CD8-positive, alpha-beta memory T cell (primary cell): ENCODE data around the gene BCORL1. TPM values are rescaled to one million over a fixed set of nuclear protein-coding genes. Genes with fewer than 3 reads are reported as not detected.
A peak's percentile ranks its signal among the peaks of the same experiment; 100 is the strongest.

Source experiments
- CTCF ChIA-PET: fragments of 350-600 bp; sonication (Branson Sonifier 250); formaldehyde crosslinking; loops from one replicate; lab custom pipeline; 2021; ENCODE audit warnings: antibody characterized with exemption; lab: Charles Lee
- POLR2A ChIA-PET: fragments of 350-600 bp; sonication (Branson Sonifier 250); formaldehyde crosslinking; loops from one replicate; lab custom pipeline; 2021; ENCODE audit warnings: antibody characterized with exemption; lab: Charles Lee
- DNase-seq, 5 donors: peaks; one replicate each; pipeline versions ENCODE4 v3.0.0 to v3.0.0-alpha.2; 2020 to 2022; ENCODE audit warnings: mixed read lengths in 1 of 5
- H3K27ac ChIP-seq: one replicate; pipeline ENCODE4 v1.7.0; 2013; ENCODE audit warnings: low read depth, mild to moderate bottlenecking, low read length, moderate library complexity
- H3K27me3 ChIP-seq: 2 replicates; pipeline ENCODE4 v1.7.0; 2013; ENCODE audit warnings: low read length, mild to moderate bottlenecking; ENCODE audit not compliant: insufficient read depth, poor library complexity, severe bottlenecking
- H3K36me3 ChIP-seq: 2 replicates; pipeline ENCODE4 v1.7.0; 2013; ENCODE audit warnings: mild to moderate bottlenecking, low read length, moderate library complexity; ENCODE audit not compliant: insufficient read depth
- H3K4me1 ChIP-seq: 2 replicates; pipeline ENCODE4 v1.7.0; 2013; ENCODE audit warnings: mild to moderate bottlenecking, low read length, moderate library complexity; ENCODE audit not compliant: insufficient read depth
- H3K4me3 ChIP-seq: 2 replicates; pipeline ENCODE4 v1.7.0; 2013; ENCODE audit warnings: mild to moderate bottlenecking, low read length
- H3K9me3 ChIP-seq: 2 replicates; pipeline ENCODE4 v1.7.0; 2013; ENCODE audit warnings: mild to moderate bottlenecking, low read length
- H3K27ac Mint-ChIP-seq, 8 donors: one replicate each; pipeline ENCODE4 v1.8.0; 2020 to 2021; ENCODE audit warnings: mixed read lengths in 8 of 8, mild to moderate bottlenecking in 6 of 8, inconsistent platforms in 3 of 8, moderate library complexity in 3 of 8
- H3K27me3 Mint-ChIP-seq, 2 donors: one replicate each; pipeline ENCODE4 v1.8.0; 2020 to 2021; ENCODE audit warnings: mixed read lengths in 2 of 2, mild to moderate bottlenecking in 1 of 2, moderate library complexity in 1 of 2
- H3K36me3 Mint-ChIP-seq, 3 donors: one replicate each; pipeline ENCODE4 v1.8.0; 2020 to 2021; ENCODE audit warnings: mixed read lengths in 3 of 3, inconsistent platforms in 1 of 3, mild to moderate bottlenecking in 1 of 3
- H3K4me1 Mint-ChIP-seq, 3 donors: one replicate each; pipeline ENCODE4 v1.8.0; 2020 to 2021; ENCODE audit warnings: mixed read lengths in 3 of 3, inconsistent platforms in 1 of 3, mild to moderate bottlenecking in 1 of 3
- H3K4me3 Mint-ChIP-seq, 7 donors: one replicate each; pipeline ENCODE4 v1.8.0; 2020 to 2021; ENCODE audit warnings: mixed read lengths in 7 of 7, mild to moderate bottlenecking in 6 of 7, moderate library complexity in 4 of 7, inconsistent platforms in 2 of 7
- H3K9me3 Mint-ChIP-seq, 5 donors: one replicate each; pipeline ENCODE4 v1.8.0; 2020 to 2022; ENCODE audit warnings: mixed read lengths in 5 of 5, mild to moderate bottlenecking in 3 of 5, moderate library complexity in 2 of 5, inconsistent platforms in 1 of 5
- polyA plus RNA-seq: library from polyadenylated mRNA; unstranded; fragments of 300-500 nt; fragmentation: Illumina TruSeq; gene quantifications from one replicate; pipeline ENCODE4 v1.2.3, GENCODE V29; 2021
- total RNA-seq, 2 experiments: library from RNA; stranded (reverse); gene quantifications; one replicate each; pipeline ENCODE4 v1.2.3, GENCODE V29; 2021

Gene BCORL1
- total and polyA plus RNA-seq, 3 experiments from 2014 or later: 2.7 to 12.1 (median 10.7) TPM

DNA sequence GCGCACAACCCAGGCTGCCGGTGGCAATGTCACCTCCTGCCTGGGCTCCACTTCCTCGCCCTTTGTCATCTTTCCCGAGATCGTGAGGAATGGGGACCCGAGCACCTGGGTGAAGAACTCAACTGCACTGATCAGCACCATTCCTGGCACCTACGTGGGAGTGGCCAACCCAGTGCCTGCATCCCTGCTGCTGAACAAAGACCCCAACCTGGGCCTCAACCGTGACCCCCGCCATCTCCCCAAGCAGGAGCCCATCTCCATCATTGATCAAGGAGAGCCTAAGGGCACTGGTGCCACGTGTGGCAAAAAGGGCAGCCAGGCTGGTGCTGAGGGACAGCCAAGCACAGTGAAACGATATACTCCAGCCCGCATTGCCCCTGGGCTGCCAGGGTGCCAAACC, 32.3 kb downstream of the BCORL1 start:
- CTCF ChIA-PET: no interaction called here

DNA sequence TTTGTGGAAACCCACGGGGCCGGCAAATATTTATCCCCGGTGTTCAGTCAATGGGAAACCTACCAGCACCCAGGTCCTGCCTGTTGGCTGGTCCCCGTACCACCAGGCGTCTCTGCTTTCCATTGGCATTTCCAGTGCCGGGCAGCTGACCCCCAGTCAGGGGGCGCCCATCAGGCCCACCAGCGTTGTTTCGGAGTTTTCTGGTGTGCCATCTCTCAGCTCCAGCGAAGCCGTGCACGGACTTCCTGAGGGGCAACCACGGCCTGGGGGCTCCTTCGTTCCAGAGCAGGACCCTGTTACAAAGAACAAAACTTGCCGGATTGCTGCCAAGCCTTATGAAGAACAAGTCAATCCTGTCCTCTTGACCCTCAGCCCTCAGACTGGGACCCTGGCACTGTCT, 32.7 kb downstream of the BCORL1 start:
- ChIA-PET POLR2A (interaction anchor here (0.8 kb wide), 1 partner anchor 23 kb away, joined by 3 read pairs; no protein-coding TSS in a partner anchor), CTCF (no interaction called here)
- Mint-ChIP-seq H3K27ac (no peak overlapping the region), H3K36me3 (peaks cover 0 to 60% (median 2%) of the 10 kb centered on the region in 3 donors), H3K4me3 (no peak overlapping the region), H3K4me1 (no peaks in the 10 kb centered on the region), H3K27me3 (peaks cover 0 to 4% of the 10 kb centered on the region in 2 donors), H3K9me3 (no peaks in the 10 kb centered on the region)
- H3K4me3 ChIP-seq: no peak overlapping the region
- H3K27me3 ChIP-seq: no peaks in the 10 kb centered on the region
- H3K9me3 ChIP-seq: no peaks in the 10 kb centered on the region
- H3K27ac ChIP-seq: no peak overlapping the region
- H3K4me1 ChIP-seq: no peaks in the 10 kb centered on the region
- no peaks in the 10 kb centered on the region for H3K36me3 ChIP-seq
- no peak for DNase-seq

More for the DNA sequence above, 32.3 kb downstream of the BCORL1 start:
- H3K36me3 Mint-ChIP-seq: peaks cover 0 to 57% (median 2%) of the 10 kb centered on the region in 3 donors
- Histone ChIP-seq H3K27ac (no peak overlapping the region), H3K27me3 (no peaks in the 10 kb centered on the region), H3K9me3 (no peaks in the 10 kb centered on the region), H3K4me1 (no peaks in the 10 kb centered on the region), H3K4me3 (no peak overlapping the region), H3K36me3 (no peaks in the 10 kb centered on the region)
- DNase-seq: no peak
- no peak overlapping the region for H3K4me3 Mint-ChIP-seq
- H3K9me3 Mint-ChIP-seq: no peaks in the 10 kb centered on the region
- POLR2A ChIA-PET: no interaction called here
- H3K27me3 Mint-ChIP-seq: peaks cover 0 to 4% of the 10 kb centered on the region in 2 donors
- no peak overlapping the region for H3K27ac Mint-ChIP-seq
- H3K4me1 Mint-ChIP-seq: no peaks in the 10 kb centered on the region

DNA sequence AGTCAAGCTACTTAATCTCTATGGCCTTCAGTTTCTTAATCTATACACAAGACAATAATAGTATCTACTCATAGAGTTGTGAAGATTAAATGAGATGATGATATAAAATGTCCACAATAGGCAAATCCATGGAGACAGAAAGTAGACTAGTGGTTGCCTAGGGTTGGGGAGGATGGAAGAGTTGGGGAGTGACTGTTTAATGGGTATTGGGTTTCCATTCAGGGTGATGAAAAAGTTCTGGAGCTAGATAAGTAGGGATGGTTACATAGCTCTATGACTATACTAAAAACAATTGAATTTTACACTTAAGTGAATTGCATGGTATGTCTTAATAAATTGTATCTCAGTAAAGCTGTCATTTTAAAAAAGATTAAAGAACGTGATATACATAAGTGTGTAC, 35.7 kb downstream of the BCORL1 start:
- Histone ChIP-seq H3K9me3 (no peaks in the 10 kb centered on the region), H3K4me1 (no peaks in the 10 kb centered on the region), H3K36me3 (no peaks in the 10 kb centered on the region), H3K27ac (no peak overlapping the region), H3K4me3 (no peak overlapping the region), H3K27me3 (no peaks in the 10 kb centered on the region)
- no peak for DNase-seq
- Mint-ChIP-seq H3K36me3 (peaks cover 0 to 72% (median 3%) of the 10 kb centered on the region in 3 donors), H3K27me3 (peaks cover 0 to 7% of the 10 kb centered on the region in 2 donors), H3K4me1 (no peaks in the 10 kb centered on the region), H3K27ac (peak overlapping the region in 1 of 8 donors; percentile 48), H3K9me3 (no peaks in the 10 kb centered on the region), H3K4me3 (no peak overlapping the region)
- POLR2A ChIA-PET: no interaction called here
- CTCF ChIA-PET: interaction anchor here (1.4 to 4.2 kb wide), 2 partner anchors 10 to 42 kb away, joined by 5 to 13 read pairs; no protein-coding TSS in a partner anchor

DNA sequence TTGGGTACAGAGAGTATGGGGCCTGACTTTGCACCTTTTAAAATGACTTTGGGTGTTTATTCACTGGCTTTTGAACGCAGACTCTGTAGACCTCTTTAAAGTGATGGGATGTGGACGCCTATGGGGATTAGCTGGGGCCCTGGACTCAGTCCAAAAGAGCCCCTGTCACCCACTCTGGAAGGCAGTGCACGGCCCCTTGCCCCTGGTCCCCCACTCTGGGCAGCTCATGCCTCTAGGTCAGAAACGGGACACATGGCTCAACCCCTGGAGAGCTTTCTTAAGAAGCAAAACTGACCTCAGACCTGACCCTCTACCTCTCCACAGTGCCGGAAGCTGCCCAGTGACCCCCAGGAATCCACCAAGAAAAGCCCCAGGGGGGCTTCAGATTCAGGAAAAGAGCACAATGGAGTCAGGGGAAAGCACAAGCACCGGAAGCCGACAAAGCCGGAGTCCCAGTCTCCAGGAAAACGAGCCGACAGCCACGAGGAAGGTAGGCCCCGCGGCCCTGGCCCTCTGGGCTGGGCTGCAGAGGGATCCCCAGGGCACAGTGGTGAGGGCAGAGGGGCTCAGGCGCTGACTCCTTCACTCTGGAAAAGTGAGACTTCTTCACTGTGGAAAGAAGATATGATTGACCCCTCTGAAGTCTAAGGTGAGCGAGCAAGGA, 38.4 kb downstream of the BCORL1 start:
- Mint-ChIP-seq H3K27ac (no peak overlapping the region), H3K9me3 (no peaks in the 10 kb centered on the region), H3K4me1 (peaks cover 10 to 11% (median 11%) of the 10 kb centered on the region in 3 donors)

DNA sequence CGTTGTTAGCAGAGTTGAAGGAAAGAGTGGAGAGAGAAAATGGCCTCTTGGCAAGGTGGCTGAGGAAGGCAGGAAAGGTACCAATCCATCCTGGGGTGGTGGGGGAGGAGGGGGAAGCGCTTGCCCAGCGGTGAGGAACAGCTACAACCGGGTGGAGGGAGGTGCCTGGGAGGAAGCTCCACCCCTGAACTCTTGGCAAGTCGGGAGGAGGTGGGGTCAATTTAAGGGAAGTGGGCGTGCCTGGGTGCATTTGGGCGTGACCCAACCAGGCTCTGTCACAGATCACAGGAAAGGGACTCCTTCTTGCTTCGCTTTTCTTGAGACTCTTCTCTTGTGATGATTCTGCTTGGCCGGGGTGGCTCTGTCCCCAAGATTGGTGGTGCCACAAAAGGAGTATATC, 41.7 kb downstream of the BCORL1 start:
- Histone ChIP-seq H3K36me3 (peaks cover 7% of the 10 kb centered on the region), H3K27ac (peak overlapping the region; percentile 9), H3K4me1 (peaks cover 7% of the 10 kb centered on the region), H3K9me3 (no peaks in the 10 kb centered on the region), H3K4me3 (no peak overlapping the region), H3K27me3 (no peaks in the 10 kb centered on the region)
- peak overlapping the region; percentile 54 to 89 (median 78) for H3K27ac Mint-ChIP-seq
- no peaks in the 10 kb centered on the region for H3K9me3 Mint-ChIP-seq
- ChIA-PET POLR2A (interaction anchor here (1.1 kb wide), 1 partner anchor 41 kb away, joined by 11 read pairs; the partner anchor contains the start of gene BCORL1), CTCF (interaction anchor here (1.1 to 10.0 kb wide), 4 partner anchors 37 to 96 kb away, joined by 3 to 115 read pairs (median 5); no protein-coding TSS in a partner anchor)
- peak; percentile 69 to 88 (median 78) for DNase-seq
- peaks cover 13 to 14% (median 13%) of the 10 kb centered on the region in 3 donors for H3K4me1 Mint-ChIP-seq
- peak overlapping the region in 6 of 7 donors; percentile 25 to 75 (median 58) for H3K4me3 Mint-ChIP-seq
- peaks cover 0 to 7% of the 10 kb centered on the region in 2 donors for H3K27me3 Mint-ChIP-seq
- H3K36me3 Mint-ChIP-seq: peaks cover 1 to 64% (median 3%) of the 10 kb centered on the region in 3 donors

More for the DNA sequence above, 38.4 kb downstream of the BCORL1 start:
- CTCF ChIA-PET: interaction anchor here (4.2 kb wide), 1 partner anchor 8 kb away, joined by 13 read pairs; no protein-coding TSS in a partner anchor
- Histone ChIP-seq H3K9me3 (no peaks in the 10 kb centered on the region), H3K36me3 (peaks cover 1% of the 10 kb centered on the region), H3K4me3 (no peak overlapping the region), H3K4me1 (peaks cover 7% of the 10 kb centered on the region), H3K27ac (no peak overlapping the region), H3K27me3 (no peaks in the 10 kb centered on the region)
- DNase-seq: no peak
- peaks cover 0 to 64% (median 1%) of the 10 kb centered on the region in 3 donors for H3K36me3 Mint-ChIP-seq
- POLR2A ChIA-PET: no interaction called here
- H3K27me3 Mint-ChIP-seq: peaks cover 0 to 10% of the 10 kb centered on the region in 2 donors
- no peak overlapping the region for H3K4me3 Mint-ChIP-seq

DNA sequence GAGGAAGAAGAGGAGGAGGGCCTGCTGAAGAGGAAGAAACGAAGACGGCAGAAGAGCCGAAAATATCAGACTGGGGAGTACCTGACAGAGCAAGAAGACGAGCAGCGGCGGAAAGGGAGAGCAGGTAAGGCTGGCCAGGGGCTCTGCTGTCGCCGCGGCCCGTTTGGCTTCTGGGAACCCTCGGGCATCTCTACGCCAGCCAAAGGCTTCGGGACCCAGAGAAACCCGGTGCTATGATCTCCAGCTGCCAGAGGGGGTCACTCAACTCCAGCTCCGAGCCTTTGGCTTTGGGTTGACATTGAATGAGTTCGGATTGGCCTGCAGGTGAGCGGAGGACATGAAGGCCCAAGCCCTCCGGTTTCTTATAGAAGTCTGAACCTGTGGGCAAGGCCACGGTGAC, 42.8 kb downstream of the BCORL1 start:
- no peak overlapping the region for H3K4me3 Mint-ChIP-seq
- peak overlapping the region in 2 of 8 donors; percentile 12 to 84 for H3K27ac Mint-ChIP-seq
- peaks cover 7% of the 10 kb centered on the region for H3K4me1 ChIP-seq
- CTCF ChIA-PET: interaction anchor here (1.9 to 10.0 kb wide), 2 partner anchors 36 to 97 kb away, joined by 7 to 115 read pairs; no protein-coding TSS in a partner anchor
- no peak for DNase-seq
- no peak overlapping the region for H3K4me3 ChIP-seq
- POLR2A ChIA-PET: no interaction called here
- no peaks in the 10 kb centered on the region for H3K9me3 ChIP-seq
- peaks cover 9% of the 10 kb centered on the region for H3K36me3 ChIP-seq
- H3K27ac ChIP-seq: no peak overlapping the region
- no peaks in the 10 kb centered on the region for H3K27me3 ChIP-seq
- peaks cover 13 to 14% (median 13%) of the 10 kb centered on the region in 3 donors for H3K4me1 Mint-ChIP-seq
- H3K36me3 Mint-ChIP-seq: peaks cover 1 to 65% (median 3%) of the 10 kb centered on the region in 3 donors
- no peaks in the 10 kb centered on the region for H3K9me3 Mint-ChIP-seq
- H3K27me3 Mint-ChIP-seq: peaks cover 0 to 7% of the 10 kb centered on the region in 2 donors

DNA sequence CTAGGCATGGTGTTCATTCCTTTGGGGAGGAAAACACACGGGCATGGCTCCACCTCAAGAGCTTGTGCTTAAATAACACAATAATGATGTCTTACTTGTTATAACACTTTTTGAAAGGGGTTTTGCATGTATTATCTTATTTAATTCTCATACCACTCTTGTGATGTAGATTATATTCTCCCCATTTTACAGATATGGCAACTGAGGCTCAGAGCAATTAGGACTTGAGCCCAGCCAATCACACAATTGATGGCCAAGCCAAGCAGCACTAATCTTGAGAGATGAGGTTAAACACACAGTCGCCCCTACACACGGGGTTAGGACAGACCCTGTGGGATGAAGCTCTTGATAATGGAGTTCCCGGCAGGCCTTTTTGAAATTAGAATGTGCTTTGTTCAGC, 45.1 kb downstream of the BCORL1 start:
- Histone ChIP-seq H3K27ac (no peak overlapping the region), H3K4me1 (peaks cover 7% of the 10 kb centered on the region), H3K27me3 (no peaks in the 10 kb centered on the region), H3K36me3 (peaks cover 9% of the 10 kb centered on the region), H3K4me3 (no peak overlapping the region), H3K9me3 (no peaks in the 10 kb centered on the region)
- H3K9me3 Mint-ChIP-seq: no peaks in the 10 kb centered on the region
- H3K4me1 Mint-ChIP-seq: peaks cover 13 to 14% (median 13%) of the 10 kb centered on the region in 3 donors
- no peak for DNase-seq
- no peak overlapping the region for H3K4me3 Mint-ChIP-seq
- POLR2A ChIA-PET: interaction anchor here (0.8 kb wide), 1 partner anchor 102 kb away, joined by 4 read pairs; no protein-coding TSS in a partner anchor
- peaks cover 0 to 6% of the 10 kb centered on the region in 2 donors for H3K27me3 Mint-ChIP-seq
- peaks cover 1 to 64% (median 3%) of the 10 kb centered on the region in 3 donors for H3K36me3 Mint-ChIP-seq
- CTCF ChIA-PET: interaction anchor here (0.9 to 10.0 kb wide), 19 partner anchors 9 to 350 kb away, joined by 3 to 115 read pairs (median 3); no protein-coding TSS in a partner anchor
- H3K27ac Mint-ChIP-seq: no peak overlapping the region
